Cardiac muscle cell (in vitro differentiated cells and primary cell): Measurements from ENCODE around the gene YAP1. TPM values are rescaled to one million over a fixed set of nuclear protein-coding genes. Genes with fewer than 3 reads are reported as not detected.

Source experiments
- DNase-seq, 2 donors: peaks; one replicate each; pipeline versions ENCODE4 v3.0.0 to v3.0.0-alpha.2; 2010 to 2017; ENCODE audit warnings: low read depth in 1 of 2, low spot score in 1 of 2
- H3K27ac ChIP-seq: fragments of 200-600 bp; sonication (generic); 2 replicates; pipeline ENCODE4 v1.5.1; 2016
- H3K27me3 ChIP-seq: fragments of 200-600 bp; sonication (generic); 2 replicates; pipeline ENCODE4 v1.6.0; 2016; ENCODE audit warnings: control low read depth
- H3K36me3 ChIP-seq: fragments of 200-600 bp; sonication (generic); 2 replicates; pipeline ENCODE4 v1.5.1; 2016; ENCODE audit warnings: control low read depth
- H3K4me1 ChIP-seq: fragments of 200-600 bp; sonication (generic); 2 replicates; pipeline ENCODE4 v1.8.1; 2017; ENCODE audit warnings: low read depth, mild to moderate bottlenecking, mixed run types
- H3K4me3 ChIP-seq: fragments of 200-600 bp; sonication (generic); 2 replicates; pipeline ENCODE4 v1.5.1; 2016; ENCODE audit warnings: mild to moderate bottlenecking
- H3K9me3 ChIP-seq: fragments of 200-600 bp; sonication (generic); 2 replicates; pipeline ENCODE4 v1.5.1; 2017; ENCODE audit warnings: low read depth, mild to moderate bottlenecking, control low read depth
- CTCF ChIP-seq: IDR thresholded peaks from 2 replicates; pipeline ENCODE4 v1.5.1; 2012; ENCODE audit warnings: low read depth, mild to moderate bottlenecking, low read length
- polyA plus RNA-seq: library from polyadenylated mRNA; unstranded; fragments of >200 nt; fragmentation: Nextera tagmentation; extraction: Ambion mirVana; gene quantifications from 2 replicates; pipeline ENCODE4 v1.2.1, GENCODE V29; 2016
- total RNA-seq: library from RNA; depleted of rRNA; stranded (reverse); fragments of >200 nt; gene quantifications from 2 replicates; pipeline ENCODE4 v1.2.3, GENCODE V29; 2016

YAP1 gene
- total and polyA plus RNA-seq, 2 experiments from 2014 or later = 40.8 to 277 TPM

- no peak overlapping the region for H3K27ac ChIP-seq
- H3K4me1 ChIP-seq = peaks cover 78% of the 10 kb centered on the region
- no peaks in the 10 kb centered on the region for H3K27me3 ChIP-seq
- no peak overlapping the region for H3K4me3 ChIP-seq
- no peak for TF ChIP-seq CTCF
- H3K9me3 ChIP-seq = no peaks in the 10 kb centered on the region
- H3K36me3 ChIP-seq = peaks cover 3% of the 10 kb centered on the region
- DNase-seq = no peak
These were observed 7.3 kb downstream of the YAP1 start for GRCh38 chr11:102117472-102118113.

GRCh38 chr11:102118937-102119336 lies 8.7 kb downstream of the YAP1 start:
- no peaks in the 10 kb centered on the region for H3K9me3 ChIP-seq
- no peak overlapping the region for H3K4me3 ChIP-seq
- peak overlapping the region; percentile 0 for H3K27ac ChIP-seq

GRCh38 chr11:102119997-102120396 lies 9.8 kb downstream of the YAP1 start:
- Histone ChIP-seq H3K4me1 (peaks cover 55% of the 10 kb centered on the region), H3K4me3 (peak overlapping the region; percentile 2), H3K36me3 (no peaks in the 10 kb centered on the region), H3K9me3 (no peaks in the 10 kb centered on the region), H3K27ac (peak overlapping the region; percentile 85), H3K27me3 (no peaks in the 10 kb centered on the region)
- no peak for TF ChIP-seq CTCF
- peak in 1 of 2 donors; percentile 64 for DNase-seq

More at GRCh38 chr11:102118937-102119336, 8.7 kb downstream of the YAP1 start:
- peaks cover 66% of the 10 kb centered on the region for H3K4me1 ChIP-seq
- DNase-seq = no peak
- peaks cover 3% of the 10 kb centered on the region for H3K36me3 ChIP-seq
- TF ChIP-seq CTCF = no peak
- H3K27me3 ChIP-seq = no peaks in the 10 kb centered on the region

- H3K9me3 ChIP-seq = no peaks in the 10 kb centered on the region
- H3K4me3 ChIP-seq = peak overlapping the region; percentile 2
- H3K36me3 ChIP-seq = no peaks in the 10 kb centered on the region
- peaks cover 50% of the 10 kb centered on the region for H3K4me1 ChIP-seq
- peak in 1 of 2 donors; percentile 37 for DNase-seq
- no peaks in the 10 kb centered on the region for H3K27me3 ChIP-seq
- no peak for TF ChIP-seq CTCF
- H3K27ac ChIP-seq = peak overlapping the region; percentile 85
These were observed 10.3 kb downstream of the YAP1 start for GRCh38 chr11:102120437-102120973.

GRCh38 chr11:102121329-102121728 lies 11.1 kb downstream of the YAP1 start:
- peak in 1 of 2 donors; percentile 59 for DNase-seq
- no peaks in the 10 kb centered on the region for H3K36me3 ChIP-seq
- no peak overlapping the region for H3K27ac ChIP-seq
- no peaks in the 10 kb centered on the region for H3K27me3 ChIP-seq
- TF ChIP-seq CTCF = no peak
- H3K4me3 ChIP-seq = no peak overlapping the region
- H3K4me1 ChIP-seq = peaks cover 42% of the 10 kb centered on the region
- no peaks in the 10 kb centered on the region for H3K9me3 ChIP-seq
